HepG2 (cell line): Measurements from ENCODE around the gene CPHXL. TPM values are rescaled to one million over a fixed set of nuclear protein-coding genes. Genes with fewer than 3 reads are reported as not detected.

Source experiments
- ATAC-seq: fragments of 200-7000 bp; cut with Tn5 transposase; 3 replicates; pipeline ENCODE4 v1.9.1; 2020; ENCODE audit warnings: mild to moderate bottlenecking, moderate library complexity
- BruUV-seq: library from RNA; stranded (reverse); fragments of 400-500 nt; replicated peaks from 2 replicates; lab custom pipeline; 2021; lab: Mats Ljungman, UMichigan
- CTCF ChIA-PET: fragments of 300-600 bp; formaldehyde crosslinking; extraction: SDS; loops from one replicate; lab custom pipeline; 2021; ENCODE audit warnings: low total read pairs, inconsistent platforms, low intra/inter-chr PET ratio; lab: Yijun Ruan, JAX
- POLR2A ChIA-PET: fragments of 350-600 bp; sonication (Branson Sonifier 250); formaldehyde crosslinking; loops from one replicate; lab custom pipeline; 2020; ENCODE audit warnings: antibody characterized with exemption, inconsistent platforms; lab: Yijun Ruan, JAX
- DNase-seq: peaks from one replicate; pipeline ENCODE4 v3.0.0-alpha.2; 2015; ENCODE audit warnings: low spot score
- FAIRE-seq: peaks from 3 replicates; lab custom pipeline; 2011; peaks lifted over from hg19 to GRCh38; lab: Jason Lieb, UNC
- H2AFZ ChIP-seq: one replicate; pipeline ENCODE4 v1.6.1; 2011; ENCODE audit warnings: low read length, inconsistent platforms
- H3K27ac ChIP-seq: fragments of 300-600 bp; 3 replicates; pipeline ENCODE4 v1.8.0; 2011; ENCODE audit warnings: mixed run types, mild to moderate bottlenecking, mixed read lengths, low read length, inconsistent platforms; ENCODE audit not compliant: insufficient read depth; ENCODE audit errors: extremely low read length
- H3K27me3 ChIP-seq, 2 experiments: fragments of 200-600 bp in 1 of 2; 2 replicates in 1 of 2; 3 replicates in 1 of 2; pipeline versions ENCODE4 v1.6.0 to v1.8.0; 2011; ENCODE audit warnings: low read length in 2 of 2, mild to moderate bottlenecking in 2 of 2, moderate library complexity in 2 of 2, inconsistent platforms in 1 of 2; ENCODE audit not compliant: insufficient read depth in 2 of 2, control insufficient read depth in 1 of 2
- H3K36me3 ChIP-seq, 2 experiments: fragments of 200-600 bp in 1 of 2; replicated peaks in 1 of 2; 2 replicates in 1 of 2; 3 replicates in 1 of 2; pipeline versions ENCODE4 v1.5.1 to v1.8.0; 2011; ENCODE audit warnings: low read length in 2 of 2, inconsistent platforms in 1 of 2; ENCODE audit not compliant: insufficient read depth in 2 of 2, control insufficient read depth in 1 of 2
- H3K4me1 ChIP-seq: 2 replicates; pipeline ENCODE4 v1.5.1; 2012; ENCODE audit warnings: low read length, inconsistent platforms; ENCODE audit not compliant: insufficient read depth
- H3K4me2 ChIP-seq: 2 replicates; pipeline ENCODE4 v1.6.0; 2011; ENCODE audit warnings: low read depth, low read length, inconsistent platforms
- H3K4me3 ChIP-seq, 3 experiments: fragments of 200-600 bp in 1 of 3; sonication (generic), shearing (Covaris generic) in 1 of 3; replicated peaks in 1 of 3; 2 replicates each; pipeline ENCODE4 v1.5.1; 2011 to 2016; ENCODE audit warnings: low read length in 3 of 3, inconsistent platforms in 2 of 3, low read depth in 2 of 3, mild to moderate bottlenecking in 2 of 3, control low read depth in 1 of 3, mixed read lengths in 1 of 3; ENCODE audit not compliant: insufficient read depth in 1 of 3
- H3K79me2 ChIP-seq: one replicate; pipeline ENCODE4 v1.6.1; 2011; ENCODE audit warnings: low read length, inconsistent platforms; ENCODE audit not compliant: insufficient read depth
- H3K9ac ChIP-seq: 2 replicates; pipeline ENCODE4 v1.6.0; 2011; ENCODE audit warnings: mild to moderate bottlenecking, low read depth, low read length, inconsistent platforms; ENCODE audit not compliant: insufficient read depth
- H3K9me3 ChIP-seq: 2 replicates; pipeline ENCODE4 v1.5.1; 2012; ENCODE audit warnings: mild to moderate bottlenecking, low read length
- H4K20me1 ChIP-seq: 2 replicates; pipeline ENCODE4 v1.6.0; 2011; ENCODE audit warnings: inconsistent platforms, mild to moderate bottlenecking, low read length, moderate library complexity; ENCODE audit not compliant: insufficient read depth
- ATF5 ChIP-seq: sonication (generic); formaldehyde crosslinking; IDR thresholded peaks from 2 replicates; pipeline ENCODE4 v1.4.0; 2020; ENCODE audit warnings: mild to moderate bottlenecking, low read depth, missing genetic modification reagents
- RCOR2 ChIP-seq: IDR thresholded peaks from 2 replicates; pipeline ENCODE4 v1.6.1; 2016; ENCODE audit warnings: missing biosample characterization, missing genetic modification reagents
- REL ChIP-seq: sonication (generic); formaldehyde crosslinking; conservative IDR thresholded peaks from 2 replicates; pipeline ENCODE4 v1.8.0; 2022; ENCODE audit warnings: mild to moderate bottlenecking, missing genetic modification reagents, moderate library complexity
- ZFP91 ChIP-seq: sonication (generic); formaldehyde crosslinking; IDR thresholded peaks from 2 replicates; pipeline ENCODE4 v1.9.0; 2022; ENCODE audit warnings: missing genetic modification reagents, mild to moderate bottlenecking, borderline replicate concordance
- ZNF550 ChIP-seq: sonication (generic); formaldehyde crosslinking; IDR thresholded peaks from 2 replicates; pipeline ENCODE4 v1.4.0; 2020; ENCODE audit warnings: mild to moderate bottlenecking, missing genetic modification reagents, borderline replicate concordance
- ZNF562 ChIP-seq: sonication (generic); formaldehyde crosslinking; IDR thresholded peaks from 2 replicates; pipeline ENCODE4 v1.8.0; 2022; ENCODE audit warnings: missing genetic modification reagents, borderline replicate concordance
- ZNF569 ChIP-seq: sonication (generic); formaldehyde crosslinking; IDR thresholded peaks from 2 replicates; pipeline ENCODE4 v1.5.0; 2020; ENCODE audit warnings: mild to moderate bottlenecking, missing genetic modification reagents, moderate library complexity, borderline replicate concordance
- ZNF75D ChIP-seq: sonication (generic); formaldehyde crosslinking; IDR thresholded peaks from 2 replicates; pipeline ENCODE4 v1.8.1; 2023; ENCODE audit warnings: missing genetic modification reagents, mild to moderate bottlenecking, borderline replicate concordance
- WGBS: methylation state at CpG from one replicate; pipeline ENCODE4 v1.1.6; 2017; ENCODE audit warnings: low lambda C conversion rate; 5-methylcytosine and 5-hydroxymethylcytosine counted together
- in situ Hi-C: cut with HindIII; loops from 2 replicates; pipeline ENCODE4 v1.10.0; 2017; ENCODE audit warnings: low pct_unique_long_range_greater_than_20kb; ENCODE audit not compliant: extremely low pct_ligation_motif_present
- intact Hi-C: fragments of 100-400 bp; cut with micrococcal nuclease; formaldehyde crosslinking; loops from one replicate; pipeline ENCODE4 v1.10.0; 2022; ENCODE audit not compliant: unreplicated experiment
- polyA plus RNA-seq, 8 experiments: library from polyadenylated mRNA; depleted of rRNA in 3 of 8; stranded (reverse) in 7 of 8; unstranded in 1 of 8; fragments of >200 nt; fragmentation: Illumina TruSeq in 4 of 8; extraction: Trizol in 4 of 8; gene quantifications; 2 replicates each; pipeline versions ENCODE4 v1.2.1 to v1.2.3, GENCODE V29; 2011 to 2016; ENCODE audit warnings: low read depth in 4 of 8, missing spikeins in 1 of 8, mixed read lengths in 1 of 8; ENCODE audit not compliant: insufficient read depth in 1 of 8
- total RNA-seq, 5 experiments: library from RNA; depleted of rRNA; stranded (reverse); fragments of >200 nt; fragmentation: Illumina TruSeq; extraction: Trizol; gene quantifications; 2 replicates each; pipeline ENCODE4 v1.2.3, GENCODE V29; 2016; ENCODE audit warnings: low read depth in 1 of 5

Gene CPHXL
- total and polyA plus RNA-seq, 2 of the 13 experiments (the other 11 are each of a cell fraction or from before 2014, with no cell fraction given): not detected

GRCh38 chr16:75745823-75746222, 19.5 kb upstream of the CPHXL start:
- no peak for TF ChIP-seq REL (CRISPR knock-in tag)
- no peak for TF ChIP-seq ZNF75D (CRISPR knock-in tag)
- TF ChIP-seq ZNF569 (CRISPR knock-in tag): no peak
- TF ChIP-seq ZNF550 (CRISPR knock-in tag): no peak
- TF ChIP-seq RCOR2 (CRISPR knock-in tag): no peak
- no peak for TF ChIP-seq ZFP91
- TF ChIP-seq, all 625 proteins: peak for 0

GRCh38 chr16:75745242-75745641, 19.0 kb upstream of the CPHXL start:
- no peak overlapping the region for H3K4me2 ChIP-seq
- 47% methylated on average over 1 of the region's 1 CpG for WGBS
- FAIRE-seq (no peak), DNase-seq (no peak), ATAC-seq (no peak)
- POLR2A ChIA-PET: no interaction called here
- in situ Hi-C loops (no loop called here), intact Hi-C loops (no loop called here)
- no peaks in the 10 kb centered on the region for H3K4me1 ChIP-seq
- H3K36me3 ChIP-seq: no peaks in the 10 kb centered on the region
- no peak overlapping the region for H3K4me3 ChIP-seq
- H3K79me2 ChIP-seq: no peaks in the 10 kb centered on the region
- no peaks in the 10 kb centered on the region for H4K20me1 ChIP-seq
- H2AFZ ChIP-seq: no peak overlapping the region
- BruUV-seq: no TSS peak
- no peaks in the 10 kb centered on the region for H3K27me3 ChIP-seq
- peaks cover 47% of the 10 kb centered on the region for H3K9me3 ChIP-seq
- TF ChIP-seq ZNF562 (no peak), ATF5 (CRISPR knock-in tag) (no peak)
- CTCF ChIA-PET: no interaction called here
- H3K27ac ChIP-seq: no peak overlapping the region
- no peak overlapping the region for H3K9ac ChIP-seq

More at GRCh38 chr16:75745823-75746222, 19.5 kb upstream of the CPHXL start:
- FAIRE-seq: no peak
- BruUV-seq: no TSS peak
- DNase-seq: no peak
- Histone ChIP-seq H3K9ac (no peak overlapping the region), H2AFZ (no peak overlapping the region), H3K4me2 (no peak overlapping the region), H3K27ac (no peak overlapping the region), H3K79me2 (no peaks in the 10 kb centered on the region), H3K36me3 (no peaks in the 10 kb centered on the region), H3K4me1 (no peaks in the 10 kb centered on the region), H3K27me3 (no peaks in the 10 kb centered on the region), H3K4me3 (no peak overlapping the region), H3K9me3 (peaks cover 41% of the 10 kb centered on the region), H4K20me1 (no peaks in the 10 kb centered on the region)
- POLR2A ChIA-PET: no interaction called here
- in situ Hi-C loops: no loop called here
- no peak for ATAC-seq
- 52% methylated on average over 1 of the region's 1 CpG for WGBS
- CTCF ChIA-PET: no interaction called here
- intact Hi-C loops: no loop called here
